Measurements from ENCODE around the gene RAB3GAP2.

The RAB3GAP2 gene

DNA sequence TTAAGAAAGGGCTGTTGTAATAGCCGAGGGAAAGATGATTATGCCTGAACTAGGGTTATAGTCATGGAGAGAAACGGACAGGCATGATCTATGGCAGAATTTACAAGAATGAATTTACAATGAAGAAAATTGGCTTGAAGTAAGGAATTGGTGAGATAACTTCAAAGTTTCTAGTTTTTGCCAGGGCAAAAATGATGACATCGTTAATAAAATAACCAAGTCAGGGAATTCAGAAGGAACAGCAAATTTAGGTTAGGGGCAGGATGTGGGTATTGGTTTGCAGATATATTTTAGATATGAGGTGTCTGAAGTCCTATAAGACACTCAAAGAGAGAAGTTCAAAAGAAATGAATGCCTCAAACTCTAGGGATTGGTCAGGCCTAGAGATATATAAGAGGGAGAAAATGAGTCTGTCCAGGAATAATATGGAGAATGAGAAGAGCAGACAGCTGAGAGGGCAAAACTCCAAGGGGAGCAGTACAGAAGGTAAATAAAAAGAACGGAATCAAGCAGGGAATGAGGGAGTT is 115.6 kb downstream of the RAB3GAP2 start:
- H3K4me1 ChIP-seq (ENCODE audit: control insufficient read depth, insufficient read depth, low read depth, low read length) = no peaks in the 10 kb centered on the region
- H3K27me3 ChIP-seq (ENCODE audit: control insufficient read depth in 1 of 2, insufficient read depth in 1 of 2, low read length in 2 of 2) = no peaks in the 10 kb centered on the region
- H3K4me3 ChIP-seq (ENCODE audit: insufficient read depth in 1 of 2, low read depth in 1 of 2, low read length in 2 of 2) = no peak overlapping the region
- H3K4me2 ChIP-seq (ENCODE audit: low read length, poor library complexity, severe bottlenecking) = no peak overlapping the region
- no peak overlapping the region for H2BK5ac ChIP-seq (ENCODE audit: low read depth, low read length, poor library complexity, severe bottlenecking)
- H3K18ac ChIP-seq (ENCODE audit: low read depth in 1 of 2, low read length in 2 of 2) = no peak overlapping the region
- H3K79me1 ChIP-seq (replicated peaks; ENCODE audit: low read length, poor library complexity, severe bottlenecking) = peaks cover 12% of the 10 kb centered on the region
- H2AFZ ChIP-seq (ENCODE audit: low read depth, low read length) = no peak overlapping the region
- H3K9ac ChIP-seq (ENCODE audit: low read length) = no peak overlapping the region
- no peak for DNase-seq
- no peak overlapping the region for H2BK15ac ChIP-seq (ENCODE audit: low read depth, poor library complexity, severe bottlenecking)
- H3K23ac ChIP-seq (ENCODE audit: low read length in 2 of 2) = no peak overlapping the region
- no peak overlapping the region for H3K27ac ChIP-seq (ENCODE audit: low read length, poor library complexity, severe bottlenecking)
- no peak overlapping the region for H3K14ac ChIP-seq (ENCODE audit: low read length in 2 of 2)
- H4K91ac ChIP-seq (ENCODE audit: low read length) = no peak overlapping the region
- no peak overlapping the region for H2BK12ac ChIP-seq (ENCODE audit: low read length in 2 of 2)
- H3K9me3 ChIP-seq (ENCODE audit: control insufficient read depth, low read length) = no peaks in the 10 kb centered on the region
- peaks cover 14 to 92% of the 10 kb centered on the region in 2 experiments for H3K36me3 ChIP-seq (ENCODE audit: control insufficient read depth in 1 of 2, insufficient read depth in 2 of 2, low read depth in 1 of 2, low read length in 2 of 2)
- H4K8ac ChIP-seq (ENCODE audit: low read length) = no peak overlapping the region
- no peak overlapping the region for H3K4ac ChIP-seq (ENCODE audit: low read depth in 1 of 2, low read length in 2 of 2)
- H2AK5ac ChIP-seq (ENCODE audit: low read length, severe bottlenecking) = no peak overlapping the region
- no peak overlapping the region for H2BK120ac ChIP-seq (ENCODE audit: low read depth, low read length)
- WGBS = 97% methylated on average over 4 of the region's 4 CpGs

DNA sequence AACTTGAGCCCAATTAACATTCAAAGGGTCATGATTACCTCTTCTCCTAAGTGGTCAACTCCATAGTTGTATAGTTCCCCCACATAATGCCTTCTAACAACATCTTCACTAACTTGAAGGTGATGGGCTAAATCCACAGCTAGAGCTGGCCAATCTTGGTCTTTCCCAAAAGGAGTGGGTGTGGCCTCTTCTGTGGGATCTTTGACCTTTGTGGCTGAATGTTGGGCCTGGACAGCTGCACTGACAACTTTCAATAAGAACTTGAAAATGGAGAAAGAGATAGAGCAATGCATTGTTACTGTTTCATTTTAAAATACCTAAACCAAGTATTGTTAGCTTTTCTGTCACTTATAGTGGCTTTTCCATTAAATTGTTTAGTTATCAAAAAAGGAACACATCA is 119.1 kb downstream of the RAB3GAP2 start:
- Histone ChIP-seq H3K14ac (ENCODE audit: low read length in 2 of 2) (no peak overlapping the region), H2BK5ac (ENCODE audit: low read depth, low read length, poor library complexity, severe bottlenecking) (no peak overlapping the region), H3K18ac (ENCODE audit: low read depth in 1 of 2, low read length in 2 of 2) (no peak overlapping the region), H3K9ac (ENCODE audit: low read length) (no peak overlapping the region), H4K91ac (ENCODE audit: low read length) (no peak overlapping the region), H2BK12ac (ENCODE audit: low read length in 2 of 2) (no peak overlapping the region), H2BK120ac (ENCODE audit: low read depth, low read length) (no peak overlapping the region), H2BK15ac (ENCODE audit: low read depth, poor library complexity, severe bottlenecking) (no peak overlapping the region), H4K8ac (ENCODE audit: low read length) (no peak overlapping the region), H3K4me1 (ENCODE audit: control insufficient read depth, insufficient read depth, low read depth, low read length) (no peaks in the 10 kb centered on the region), H3K9me3 (ENCODE audit: control insufficient read depth, low read length) (no peaks in the 10 kb centered on the region), H3K23ac (ENCODE audit: low read length in 2 of 2) (no peak overlapping the region), H3K4ac (ENCODE audit: low read depth in 1 of 2, low read length in 2 of 2) (no peak overlapping the region), H3K27ac (ENCODE audit: low read length, poor library complexity, severe bottlenecking) (no peak overlapping the region), H3K36me3 (ENCODE audit: control insufficient read depth in 1 of 2, insufficient read depth in 2 of 2, low read depth in 1 of 2, low read length in 2 of 2) (peaks cover 13 to 94% of the 10 kb centered on the region in 2 experiments), H3K27me3 (ENCODE audit: control insufficient read depth in 1 of 2, insufficient read depth in 1 of 2, low read length in 2 of 2) (no peaks in the 10 kb centered on the region), H2AFZ (ENCODE audit: low read depth, low read length) (no peak overlapping the region), H2AK5ac (ENCODE audit: low read length, severe bottlenecking) (no peak overlapping the region), H3K79me1 (replicated peaks; ENCODE audit: low read length, poor library complexity, severe bottlenecking) (peaks cover 4% of the 10 kb centered on the region), H3K4me2 (ENCODE audit: low read length, poor library complexity, severe bottlenecking) (no peak overlapping the region), H3K4me3 (ENCODE audit: insufficient read depth in 1 of 2, low read depth in 1 of 2, low read length in 2 of 2) (no peak overlapping the region)
- DNase-seq = no peak

- no peak overlapping the region for H2BK15ac ChIP-seq (ENCODE audit: low read depth, poor library complexity, severe bottlenecking)
- H3K27ac ChIP-seq (ENCODE audit: low read length, poor library complexity, severe bottlenecking) = no peak overlapping the region
- H2AK5ac ChIP-seq (ENCODE audit: low read length, severe bottlenecking) = no peak overlapping the region
- no peak overlapping the region for H2AFZ ChIP-seq (ENCODE audit: low read depth, low read length)
- H3K23ac ChIP-seq (ENCODE audit: low read length in 2 of 2) = no peak overlapping the region
- peaks cover 10 to 93% of the 10 kb centered on the region in 2 experiments for H3K36me3 ChIP-seq (ENCODE audit: control insufficient read depth in 1 of 2, insufficient read depth in 2 of 2, low read depth in 1 of 2, low read length in 2 of 2)
- H3K14ac ChIP-seq (ENCODE audit: low read length in 2 of 2) = no peak overlapping the region
- peaks cover 4% of the 10 kb centered on the region for H3K79me1 ChIP-seq (replicated peaks; ENCODE audit: low read length, poor library complexity, severe bottlenecking)
- H2BK120ac ChIP-seq (ENCODE audit: low read depth, low read length) = no peak overlapping the region
- no peaks in the 10 kb centered on the region for H3K27me3 ChIP-seq (ENCODE audit: control insufficient read depth in 1 of 2, insufficient read depth in 1 of 2, low read length in 2 of 2)
- 96% methylated on average over 3 of the region's 3 CpGs for WGBS
- H3K18ac ChIP-seq (ENCODE audit: low read depth in 1 of 2, low read length in 2 of 2) = no peak overlapping the region
- no peak overlapping the region for H2BK5ac ChIP-seq (ENCODE audit: low read depth, low read length, poor library complexity, severe bottlenecking)
- no peak overlapping the region for H2BK12ac ChIP-seq (ENCODE audit: low read length in 2 of 2)
- peak overlapping the region; percentile 17 for H3K9ac ChIP-seq (ENCODE audit: low read length)
- H3K4me3 ChIP-seq (ENCODE audit: insufficient read depth in 1 of 2, low read depth in 1 of 2, low read length in 2 of 2) = no peak overlapping the region
- no peak overlapping the region for H4K8ac ChIP-seq (ENCODE audit: low read length)
- no peak overlapping the region for H3K4me2 ChIP-seq (ENCODE audit: low read length, poor library complexity, severe bottlenecking)
- H3K9me3 ChIP-seq (ENCODE audit: control insufficient read depth, low read length) = no peaks in the 10 kb centered on the region
- no peak for DNase-seq
- H4K91ac ChIP-seq (ENCODE audit: low read length) = no peak overlapping the region
- H3K4me1 ChIP-seq (ENCODE audit: control insufficient read depth, insufficient read depth, low read depth, low read length) = no peaks in the 10 kb centered on the region
- no peak overlapping the region for H3K4ac ChIP-seq (ENCODE audit: low read depth in 1 of 2, low read length in 2 of 2)
Observed at GRCh38 chr1:220151454-220151853, 120.8 kb downstream of the RAB3GAP2 start.

DNA sequence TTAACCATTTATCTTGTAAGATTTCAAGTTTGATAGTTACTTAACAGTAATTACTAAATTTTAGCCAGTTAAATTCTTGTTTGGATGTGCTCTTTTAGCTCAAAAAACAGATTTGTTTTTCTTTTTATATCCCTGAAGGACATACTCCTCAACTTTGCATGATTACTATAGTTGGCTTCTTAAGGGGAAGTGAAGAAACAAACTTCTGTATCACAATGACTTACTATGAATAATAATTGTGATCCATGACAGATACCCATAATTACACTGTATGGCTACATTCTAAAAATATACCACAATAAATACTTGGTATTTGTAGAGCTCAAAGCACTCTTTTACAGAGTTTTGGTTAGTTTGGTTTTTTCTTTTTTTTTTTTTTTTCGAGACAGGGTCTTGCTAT is 122.5 kb downstream of the RAB3GAP2 start:
- no peak overlapping the region for H3K23ac ChIP-seq (ENCODE audit: low read length in 2 of 2)
- H3K4me1 ChIP-seq (ENCODE audit: control insufficient read depth, insufficient read depth, low read depth, low read length) = no peaks in the 10 kb centered on the region
- no peak overlapping the region for H4K8ac ChIP-seq (ENCODE audit: low read length)
- WGBS = no CpG with 5 or more reads among the region's 1 CpG
- H2AFZ ChIP-seq (ENCODE audit: low read depth, low read length) = no peak overlapping the region
- H3K14ac ChIP-seq (ENCODE audit: low read length in 2 of 2) = no peak overlapping the region
- no peak overlapping the region for H3K9ac ChIP-seq (ENCODE audit: low read length)
- H2BK15ac ChIP-seq (ENCODE audit: low read depth, poor library complexity, severe bottlenecking) = no peak overlapping the region
- H4K91ac ChIP-seq (ENCODE audit: low read length) = no peak overlapping the region
- no peak for DNase-seq
- no peak overlapping the region for H2BK120ac ChIP-seq (ENCODE audit: low read depth, low read length)
- H3K27ac ChIP-seq (ENCODE audit: low read length, poor library complexity, severe bottlenecking) = no peak overlapping the region
- H2AK5ac ChIP-seq (ENCODE audit: low read length, severe bottlenecking) = no peak overlapping the region
- H3K4me3 ChIP-seq (ENCODE audit: insufficient read depth in 1 of 2, low read depth in 1 of 2, low read length in 2 of 2) = no peak overlapping the region
- peaks cover 6% of the 10 kb centered on the region for H3K79me1 ChIP-seq (replicated peaks; ENCODE audit: low read length, poor library complexity, severe bottlenecking)
- no peak overlapping the region for H2BK12ac ChIP-seq (ENCODE audit: low read length in 2 of 2)
- H3K4ac ChIP-seq (ENCODE audit: low read depth in 1 of 2, low read length in 2 of 2) = no peak overlapping the region
- H3K9me3 ChIP-seq (ENCODE audit: control insufficient read depth, low read length) = no peaks in the 10 kb centered on the region
- H3K18ac ChIP-seq (ENCODE audit: low read depth in 1 of 2, low read length in 2 of 2) = no peak overlapping the region
- peaks cover 14 to 91% of the 10 kb centered on the region in 2 experiments for H3K36me3 ChIP-seq (ENCODE audit: control insufficient read depth in 1 of 2, insufficient read depth in 2 of 2, low read depth in 1 of 2, low read length in 2 of 2)
- no peak overlapping the region for H2BK5ac ChIP-seq (ENCODE audit: low read depth, low read length, poor library complexity, severe bottlenecking)
- H3K27me3 ChIP-seq (ENCODE audit: control insufficient read depth in 1 of 2, insufficient read depth in 1 of 2, low read length in 2 of 2) = no peaks in the 10 kb centered on the region
- no peak overlapping the region for H3K4me2 ChIP-seq (ENCODE audit: low read length, poor library complexity, severe bottlenecking)

Data from mesenchymal stem cell (in vitro differentiated cells and primary cell).